B cell (primary cell): ENCODE results near the gene USPL1.

Experiments
- EZH2 ChIP-seq: IDR thresholded peaks from 2 replicates; pipeline ENCODE4 v1.6.1; 2012; ENCODE audit warnings: borderline replicate concordance, low read depth, mild to moderate bottlenecking, moderate library complexity, low read length; ENCODE audit not compliant: insufficient read depth, poor library complexity, severe bottlenecking
- TF ChIP-seq, protein P1 (sequence below): fragments of 200-600 bp; IDR thresholded peaks from one replicate; pipeline ENCODE4 v1.8.0; 2022; ENCODE audit warnings: antibody characterized with exemption, mild to moderate bottlenecking

DNA sequence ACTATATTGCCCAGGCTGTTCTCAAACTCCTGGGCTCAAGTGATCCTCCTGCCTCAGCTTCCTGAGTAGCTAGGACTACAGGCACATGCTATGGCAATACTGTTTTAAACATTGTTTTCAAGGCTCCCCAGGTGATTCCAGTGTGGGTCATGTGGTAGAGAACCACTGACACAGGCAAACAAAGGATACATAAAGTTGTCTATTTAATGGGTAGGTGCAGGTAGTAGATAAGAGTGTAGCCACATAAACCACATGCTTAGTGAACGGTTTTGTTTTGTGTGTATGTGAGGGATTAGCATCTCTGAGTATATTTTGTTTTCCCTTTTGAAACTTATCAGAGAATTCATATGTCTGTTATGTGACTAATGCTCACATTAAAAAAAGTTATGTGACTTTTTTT, 36.7 kb downstream of the USPL1 start:
- TF ChIP-seq, protein P1, sequence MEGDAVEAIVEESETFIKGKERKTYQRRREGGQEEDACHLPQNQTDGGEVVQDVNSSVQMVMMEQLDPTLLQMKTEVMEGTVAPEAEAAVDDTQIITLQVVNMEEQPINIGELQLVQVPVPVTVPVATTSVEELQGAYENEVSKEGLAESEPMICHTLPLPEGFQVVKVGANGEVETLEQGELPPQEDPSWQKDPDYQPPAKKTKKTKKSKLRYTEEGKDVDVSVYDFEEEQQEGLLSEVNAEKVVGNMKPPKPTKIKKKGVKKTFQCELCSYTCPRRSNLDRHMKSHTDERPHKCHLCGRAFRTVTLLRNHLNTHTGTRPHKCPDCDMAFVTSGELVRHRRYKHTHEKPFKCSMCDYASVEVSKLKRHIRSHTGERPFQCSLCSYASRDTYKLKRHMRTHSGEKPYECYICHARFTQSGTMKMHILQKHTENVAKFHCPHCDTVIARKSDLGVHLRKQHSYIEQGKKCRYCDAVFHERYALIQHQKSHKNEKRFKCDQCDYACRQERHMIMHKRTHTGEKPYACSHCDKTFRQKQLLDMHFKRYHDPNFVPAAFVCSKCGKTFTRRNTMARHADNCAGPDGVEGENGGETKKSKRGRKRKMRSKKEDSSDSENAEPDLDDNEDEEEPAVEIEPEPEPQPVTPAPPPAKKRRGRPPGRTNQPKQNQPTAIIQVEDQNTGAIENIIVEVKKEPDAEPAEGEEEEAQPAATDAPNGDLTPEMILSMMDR: no peak
- TF ChIP-seq EZH2: no peak
